Suprapubic skin (tissue), 4 donors: ENCODE results near the gene DNMBP. TPM values are rescaled to one million over a fixed set of nuclear protein-coding genes. Genes with fewer than 3 reads are reported as not detected.

Experiments
- DNase-seq, 2 donors: peaks; one replicate each; pipeline ENCODE4 v3.0.0-alpha.2; 2019; ENCODE audit warnings: low spot score in 2 of 2
- H3K27ac ChIP-seq: fragments of 200-600 bp; sonication (generic); one replicate; pipeline ENCODE4 v1.5.1; 2019
- H3K27me3 ChIP-seq: fragments of 200-600 bp; sonication (generic); one replicate; pipeline ENCODE4 v1.5.1; 2019
- H3K36me3 ChIP-seq: fragments of 200-600 bp; sonication (generic); one replicate; pipeline ENCODE4 v1.5.1; 2019
- H3K4me1 ChIP-seq: fragments of 200-600 bp; sonication (generic); one replicate; pipeline ENCODE4 v1.5.1; 2019
- H3K4me3 ChIP-seq: fragments of 200-600 bp; sonication (generic); one replicate; pipeline ENCODE4 v1.5.1; 2019; ENCODE audit warnings: mild to moderate bottlenecking
- H3K9me3 ChIP-seq: fragments of 200-600 bp; sonication (generic); one replicate; pipeline ENCODE4 v1.5.1; 2019
- CTCF ChIP-seq, 2 donors: fragments of 200-600 bp in 1 of 2; fragments of 450-650 bp in 1 of 2; sonication (generic) in 1 of 2; IDR thresholded peaks; one replicate each; pipeline ENCODE4 v1.5.1; 2016 to 2019; ENCODE audit warnings: antibody characterized with exemption in 2 of 2, mild to moderate bottlenecking in 1 of 2, moderate library complexity in 1 of 2
- EP300 ChIP-seq: sonication (generic); formaldehyde crosslinking; IDR thresholded peaks from one replicate; pipeline ENCODE4 v1.6.1; 2017; ENCODE audit warnings: antibody characterized with exemption
- POLR2A ChIP-seq, 2 donors: fragments of 450-650 bp; IDR thresholded peaks; one replicate each; pipeline ENCODE4 v1.6.1; 2017; ENCODE audit warnings: antibody characterized with exemption in 2 of 2, mild to moderate bottlenecking in 2 of 2, moderate library complexity in 2 of 2
- POLR2AphosphoS5 ChIP-seq, 3 donors: sonication (generic); formaldehyde crosslinking; IDR thresholded peaks; one replicate each; pipeline ENCODE4 v1.6.1; 2017; ENCODE audit warnings: antibody characterized with exemption in 3 of 3
- WGBS: methylation state at CpG from one replicate; pipeline ENCODE4 v1.1.5; 2018; 5-methylcytosine and 5-hydroxymethylcytosine counted together
- total RNA-seq, 4 donors: library from RNA; depleted of rRNA; stranded (reverse); fragments of >200 nt; gene quantifications; one replicate each; pipeline ENCODE4 v1.1.0, GENCODE V29; 2016

DNMBP gene
- total RNA-seq, 4 donors from 2014 or later: 43.4 to 89.6 (median 52.3) TPM

DNA sequence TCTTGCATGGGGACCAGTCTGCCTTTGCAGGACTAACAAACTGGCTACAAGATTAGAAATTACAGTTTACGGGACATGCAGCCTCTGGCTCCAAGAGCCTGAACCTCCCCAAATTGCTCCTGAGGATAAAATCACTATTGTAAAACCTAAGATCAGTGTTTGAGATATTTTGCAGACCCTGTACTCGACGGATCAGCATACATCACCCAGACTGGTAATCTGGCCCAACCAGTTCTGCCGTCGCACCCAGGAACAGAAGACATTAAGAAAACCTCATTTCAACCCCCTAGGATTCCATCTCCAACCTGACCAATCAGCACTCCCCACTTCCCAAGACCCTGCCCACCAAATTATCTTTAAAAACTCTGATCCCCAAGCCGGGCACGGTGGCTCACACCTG, 27.1 kb upstream of the DNMBP start:
- 64% methylated on average over 7 of the region's 7 CpGs for WGBS
- no peaks in the 10 kb centered on the region for H3K27me3 ChIP-seq
- no peak overlapping the region for H3K27ac ChIP-seq
- H3K9me3 ChIP-seq: no peaks in the 10 kb centered on the region
- TF ChIP-seq POLR2A (IDR thresholded peaks at IDR 0.05) (no peak), EP300 (no peak), POLR2AphosphoS5 (IDR thresholded peaks at IDR 0.05) (no peak), CTCF (IDR thresholded peaks at IDR 0.05) (no peak)
- peaks cover 6% of the 10 kb centered on the region for H3K4me1 ChIP-seq
- DNase-seq: no peak
- H3K4me3 ChIP-seq: no peak overlapping the region
- no peaks in the 10 kb centered on the region for H3K36me3 ChIP-seq

- Histone ChIP-seq H3K36me3 (no peaks in the 10 kb centered on the region), H3K27me3 (no peaks in the 10 kb centered on the region), H3K4me1 (no peaks in the 10 kb centered on the region), H3K27ac (no peak overlapping the region), H3K9me3 (no peaks in the 10 kb centered on the region), H3K4me3 (no peak overlapping the region)
- TF ChIP-seq POLR2A (IDR thresholded peaks at IDR 0.05) (no peak), EP300 (no peak), CTCF (IDR thresholded peaks at IDR 0.05) (no peak), POLR2AphosphoS5 (IDR thresholded peaks at IDR 0.05) (no peak)
- no peak for DNase-seq
- 75% methylated on average over 1 of the region's 1 CpG for WGBS
Measured at GRCh38 chr10:100033766-100034418, 24.1 kb upstream of the DNMBP start.

GRCh38 chr10:100027416-100027815, 17.7 kb upstream of the DNMBP start:
- Histone ChIP-seq H3K27ac (no peak overlapping the region), H3K27me3 (no peaks in the 10 kb centered on the region), H3K4me3 (no peak overlapping the region), H3K4me1 (no peaks in the 10 kb centered on the region), H3K36me3 (no peaks in the 10 kb centered on the region), H3K9me3 (no peaks in the 10 kb centered on the region)
- DNase-seq: no peak
- 81% methylated on average over 1 of the region's 1 CpG for WGBS
- TF ChIP-seq EP300: no peak
- no peak for TF ChIP-seq POLR2A (IDR thresholded peaks at IDR 0.05)
- TF ChIP-seq CTCF (IDR thresholded peaks at IDR 0.05): no peak
- no peak for TF ChIP-seq POLR2AphosphoS5 (IDR thresholded peaks at IDR 0.05)

GRCh38 chr10:100025576-100025975, 15.8 kb upstream of the DNMBP start:
- Histone ChIP-seq H3K27me3 (no peaks in the 10 kb centered on the region), H3K9me3 (no peaks in the 10 kb centered on the region), H3K4me1 (no peaks in the 10 kb centered on the region), H3K4me3 (no peak overlapping the region), H3K27ac (no peak overlapping the region), H3K36me3 (no peaks in the 10 kb centered on the region)
- WGBS: 66% methylated on average over 5 of the region's 5 CpGs
- TF ChIP-seq POLR2AphosphoS5 (IDR thresholded peaks at IDR 0.05): no peak
- TF ChIP-seq CTCF (IDR thresholded peaks at IDR 0.05): no peak
- no peak for TF ChIP-seq POLR2A (IDR thresholded peaks at IDR 0.05)
- DNase-seq: no peak

DNA sequence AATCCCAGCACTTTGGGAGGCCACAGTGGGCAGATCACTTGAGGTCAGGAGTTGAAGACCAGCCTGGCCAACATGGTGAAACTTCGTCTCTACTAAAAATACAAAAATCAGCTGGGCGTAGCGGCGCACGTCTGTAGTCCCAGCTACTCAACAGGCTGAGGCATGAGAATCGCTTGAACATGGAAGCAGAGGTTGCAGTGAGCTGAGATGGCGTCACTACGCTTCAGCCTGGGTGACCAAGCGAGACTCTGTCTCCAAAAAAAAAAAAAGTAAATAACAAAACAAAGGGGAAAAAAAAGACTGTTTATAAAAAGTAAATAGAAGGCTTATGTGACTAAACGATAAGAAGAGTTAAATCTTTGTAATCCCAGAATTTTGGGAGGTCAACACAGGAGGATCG, 15.0 kb upstream of the DNMBP start:
- DNase-seq: no peak
- Histone ChIP-seq H3K9me3 (no peaks in the 10 kb centered on the region), H3K36me3 (no peaks in the 10 kb centered on the region), H3K4me3 (no peak overlapping the region), H3K27me3 (no peaks in the 10 kb centered on the region), H3K4me1 (no peaks in the 10 kb centered on the region), H3K27ac (no peak overlapping the region)
- WGBS: 93% methylated on average over 11 of the region's 11 CpGs
- TF ChIP-seq POLR2AphosphoS5 (IDR thresholded peaks at IDR 0.05) (no peak), CTCF (IDR thresholded peaks at IDR 0.05) (no peak), EP300 (no peak), POLR2A (IDR thresholded peaks at IDR 0.05) (no peak)
